ENCODE measurements around the gene CAD. TPM values are rescaled to one million over a fixed set of nuclear protein-coding genes. Genes with fewer than 3 reads are reported as not detected.
A peak's percentile ranks its signal among the peaks of the same experiment; 100 is the strongest.

The CAD gene
- total RNA-seq, 1 donor from 2014 or later: 60.0 TPM

GRCh38 chr2:27258051-27258450 is 40.9 kb downstream of the CAD start:
- TF ChIP-seq, protein P1, sequence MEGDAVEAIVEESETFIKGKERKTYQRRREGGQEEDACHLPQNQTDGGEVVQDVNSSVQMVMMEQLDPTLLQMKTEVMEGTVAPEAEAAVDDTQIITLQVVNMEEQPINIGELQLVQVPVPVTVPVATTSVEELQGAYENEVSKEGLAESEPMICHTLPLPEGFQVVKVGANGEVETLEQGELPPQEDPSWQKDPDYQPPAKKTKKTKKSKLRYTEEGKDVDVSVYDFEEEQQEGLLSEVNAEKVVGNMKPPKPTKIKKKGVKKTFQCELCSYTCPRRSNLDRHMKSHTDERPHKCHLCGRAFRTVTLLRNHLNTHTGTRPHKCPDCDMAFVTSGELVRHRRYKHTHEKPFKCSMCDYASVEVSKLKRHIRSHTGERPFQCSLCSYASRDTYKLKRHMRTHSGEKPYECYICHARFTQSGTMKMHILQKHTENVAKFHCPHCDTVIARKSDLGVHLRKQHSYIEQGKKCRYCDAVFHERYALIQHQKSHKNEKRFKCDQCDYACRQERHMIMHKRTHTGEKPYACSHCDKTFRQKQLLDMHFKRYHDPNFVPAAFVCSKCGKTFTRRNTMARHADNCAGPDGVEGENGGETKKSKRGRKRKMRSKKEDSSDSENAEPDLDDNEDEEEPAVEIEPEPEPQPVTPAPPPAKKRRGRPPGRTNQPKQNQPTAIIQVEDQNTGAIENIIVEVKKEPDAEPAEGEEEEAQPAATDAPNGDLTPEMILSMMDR (IDR thresholded peaks at IDR 0.05; ENCODE audit: insufficient read depth, low read length, poor library complexity, severe bottlenecking): no peak
- Histone ChIP-seq H3K36me3 (ENCODE audit: control insufficient read depth, insufficient read depth, low read length) (no peaks in the 10 kb centered on the region), H3K27me3 (ENCODE audit: control insufficient read depth, insufficient read depth, low read length) (peaks cover 68% of the 10 kb centered on the region), H3K4me3 (ENCODE audit: low read depth, low read length) (no peak overlapping the region)
- no peak for DNase-seq (ENCODE audit: low read depth)

DNA sequence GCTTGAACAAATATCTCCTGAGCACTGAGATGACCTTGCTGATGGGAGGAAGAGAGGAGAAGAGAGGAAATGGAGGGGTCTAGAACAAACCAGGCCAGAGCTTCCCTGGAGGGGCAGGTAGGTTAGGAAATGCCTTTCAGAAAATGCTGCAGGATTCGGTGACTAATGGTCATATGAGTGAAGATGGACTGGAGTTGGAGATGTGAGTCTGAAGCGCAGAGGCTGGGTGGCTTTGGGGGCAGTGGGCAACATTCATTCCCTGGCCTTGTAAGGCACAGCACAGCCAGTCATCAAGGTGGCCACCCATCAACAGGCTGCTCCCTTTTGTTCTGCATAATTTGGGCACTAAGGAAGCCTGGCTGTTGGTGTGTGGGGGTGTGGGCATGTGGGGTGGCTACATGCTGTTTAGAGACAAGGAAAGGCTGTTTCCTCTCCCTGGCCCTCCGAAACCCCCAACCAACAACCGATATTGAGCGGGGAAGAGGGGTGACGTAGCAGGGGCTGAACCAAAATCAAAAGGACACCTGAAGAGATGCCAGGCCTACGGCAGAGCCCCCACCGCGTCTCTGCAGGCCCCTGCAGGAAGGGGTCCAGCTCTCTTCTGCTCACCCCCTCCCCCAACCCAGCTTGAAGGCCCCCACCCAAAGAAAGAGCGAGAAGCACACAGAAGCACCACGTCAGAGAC is 44.2 kb downstream of the CAD start:
- TF ChIP-seq, protein P1 (IDR thresholded peaks at IDR 0.05; ENCODE audit: insufficient read depth, low read length, poor library complexity, severe bottlenecking): no peak
- no peak overlapping the region for H3K4me3 ChIP-seq (ENCODE audit: low read depth, low read length)
- H3K27me3 ChIP-seq (ENCODE audit: control insufficient read depth, insufficient read depth, low read length): peaks cover 84% of the 10 kb centered on the region
- H3K36me3 ChIP-seq (ENCODE audit: control insufficient read depth, insufficient read depth, low read length): no peaks in the 10 kb centered on the region
- no peak for DNase-seq (ENCODE audit: low read depth)

DNA sequence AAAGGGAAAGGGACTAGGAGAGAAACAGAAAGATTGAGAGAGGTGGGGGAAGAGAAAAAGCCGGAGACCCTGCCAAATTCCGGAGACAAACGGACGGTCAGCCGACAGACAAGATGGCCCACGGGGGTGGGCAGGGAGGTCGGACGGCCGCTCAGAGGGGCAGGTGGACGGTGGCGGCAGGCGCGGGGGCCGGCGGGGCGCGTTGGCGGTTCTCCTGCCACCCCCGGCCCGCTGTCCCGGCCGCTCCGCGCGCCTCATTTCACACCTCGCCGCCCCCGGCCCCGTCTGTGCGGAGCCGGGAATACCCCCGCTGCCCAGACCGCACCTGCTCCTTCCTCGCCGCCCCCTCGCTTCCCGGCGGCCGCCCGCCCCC is 44.7 kb downstream of the CAD start:
- Histone ChIP-seq H3K4me3 (ENCODE audit: low read depth, low read length) (no peak overlapping the region), H3K27me3 (ENCODE audit: control insufficient read depth, insufficient read depth, low read length) (peaks cover 82% of the 10 kb centered on the region), H3K36me3 (ENCODE audit: control insufficient read depth, insufficient read depth, low read length) (no peaks in the 10 kb centered on the region)
- TF ChIP-seq, protein P1 (IDR thresholded peaks at IDR 0.05; ENCODE audit: insufficient read depth, low read length, poor library complexity, severe bottlenecking): no peak
- DNase-seq (ENCODE audit: low read depth): no peak

DNA sequence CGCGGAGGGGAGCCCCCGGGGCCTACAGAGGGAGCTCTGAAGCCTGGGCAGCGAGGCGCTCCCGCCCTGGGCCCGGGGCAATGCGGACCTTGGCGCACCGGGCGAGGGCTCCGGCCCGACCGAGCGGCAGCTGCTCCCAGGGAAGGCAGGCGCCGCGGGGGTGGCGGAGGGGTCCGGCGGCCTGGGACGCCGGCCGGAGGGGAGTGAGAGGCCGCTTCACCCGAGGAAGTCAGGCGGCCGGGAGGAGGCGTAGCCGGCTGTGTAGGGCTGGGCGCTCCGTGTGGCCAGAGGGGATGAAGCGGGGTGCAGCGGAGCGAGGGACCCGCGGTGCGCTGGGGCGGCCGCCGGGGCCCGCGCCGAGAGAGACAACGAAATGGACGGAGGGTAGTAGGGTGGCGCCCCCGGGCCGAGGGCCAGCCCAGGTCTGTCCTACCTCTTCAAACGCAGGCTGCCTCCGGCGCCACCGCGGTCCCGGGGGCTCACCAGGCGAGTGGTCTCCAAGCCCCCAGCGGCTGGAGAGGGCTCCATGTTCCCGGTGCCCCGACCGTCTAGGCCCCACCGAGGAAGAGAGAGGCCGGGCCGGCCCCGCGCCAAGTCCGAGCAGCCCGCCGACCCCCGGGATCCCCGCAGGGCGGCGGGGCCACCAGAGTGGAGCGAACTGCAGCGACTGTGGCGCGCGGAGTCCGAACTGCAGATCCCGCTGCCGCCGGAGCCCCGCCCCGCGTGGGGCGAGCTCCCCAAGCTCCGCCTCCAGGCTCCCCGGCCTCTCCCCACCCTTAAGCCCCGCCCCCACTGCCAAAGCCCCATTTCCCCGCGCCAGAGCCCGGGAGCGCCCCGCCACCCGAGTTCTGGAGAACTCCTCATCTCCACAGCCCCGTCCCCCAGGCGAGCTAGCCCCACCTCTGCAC is 45.5 kb downstream of the CAD start, which contains the start of gene SLC30A3:
TSS of gene SLC30A3 (minus strand) at position 669 of the 908 bp plus-strand sequence. CDS start at position 528, 141 bp downstream.
- H3K36me3 ChIP-seq (ENCODE audit: control insufficient read depth, insufficient read depth, low read length): no peaks in the 10 kb centered on the region
- DNase-seq (ENCODE audit: low read depth): no peak
- peaks cover 83% of the 10 kb centered on the region for H3K27me3 ChIP-seq (ENCODE audit: control insufficient read depth, insufficient read depth, low read length)
- TF ChIP-seq, protein P1 (IDR thresholded peaks at IDR 0.05; ENCODE audit: insufficient read depth, low read length, poor library complexity, severe bottlenecking): no peak
- peak within 1 kb of the TSS; percentile 22 for H3K4me3 ChIP-seq (ENCODE audit: low read depth, low read length)

DNA sequence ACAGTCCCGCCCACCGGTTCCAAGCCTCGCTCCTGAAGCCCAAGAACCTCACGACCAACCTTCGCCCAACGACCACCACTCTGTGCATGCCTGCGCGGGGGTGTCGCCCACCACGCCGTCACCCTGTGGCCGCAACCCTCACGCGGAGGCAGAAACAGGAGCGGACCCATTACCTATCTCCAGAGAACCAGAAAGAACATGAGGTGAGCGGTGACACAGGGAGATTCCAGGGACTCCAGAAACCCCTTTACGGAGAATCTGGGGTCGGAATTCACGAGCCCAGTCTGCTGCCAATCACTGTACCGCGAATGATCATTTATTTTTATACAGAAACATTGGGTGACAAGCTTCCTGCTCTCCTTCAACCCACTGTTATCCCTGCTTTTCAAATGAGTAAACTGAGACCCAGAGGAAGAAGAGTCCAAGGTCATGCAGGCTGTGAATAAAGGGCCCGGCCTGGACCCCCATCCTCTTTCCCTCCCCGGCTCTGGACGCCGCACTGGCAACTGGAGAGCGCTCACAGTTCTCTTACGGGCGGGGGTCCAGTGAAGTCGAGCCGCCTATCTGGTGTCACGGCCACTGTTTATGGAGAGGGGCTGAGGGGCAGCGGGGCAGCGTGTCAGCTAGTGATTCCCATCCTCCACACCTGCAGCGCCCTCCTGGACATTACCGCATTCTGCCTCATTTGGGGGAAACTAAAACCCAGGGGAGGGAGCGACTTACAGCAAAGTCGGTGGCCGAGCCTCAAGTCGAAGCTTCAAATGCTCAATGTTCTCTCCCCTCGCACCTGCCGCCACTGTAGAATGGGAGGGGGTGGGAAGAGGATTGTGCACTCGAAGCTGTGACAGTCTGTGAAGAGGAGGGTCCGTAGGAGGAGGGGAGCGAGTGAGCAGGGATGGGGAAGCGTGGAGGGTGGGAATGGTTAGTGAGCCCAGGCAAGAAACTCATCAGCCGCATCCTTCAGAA is 46.4 kb downstream of the CAD start:
- Histone ChIP-seq H3K36me3 (ENCODE audit: control insufficient read depth, insufficient read depth, low read length) (no peaks in the 10 kb centered on the region), H3K27me3 (ENCODE audit: control insufficient read depth, insufficient read depth, low read length) (peaks cover 79% of the 10 kb centered on the region), H3K4me3 (ENCODE audit: low read depth, low read length) (no peak overlapping the region)
- DNase-seq (ENCODE audit: low read depth): no peak
- TF ChIP-seq, protein P1 (IDR thresholded peaks at IDR 0.05; ENCODE audit: insufficient read depth, low read length, poor library complexity, severe bottlenecking): no peak
